BJ (cell line): ENCODE data around the gene SOBP. TPM values are rescaled to one million over a fixed set of nuclear protein-coding genes. Genes with fewer than 3 reads are reported as not detected.
"Not testable (repeated sequence)": the region's sequence is repeated elsewhere in the genome, so short reads cannot be mapped to it uniquely, and the experiment has no call there.

Source experiments
- CTCF ChIA-PET: fragments of 350-600 bp; formaldehyde crosslinking; extraction: SDS; loops from one replicate; lab custom pipeline; 2021; ENCODE audit warnings: antibody characterized with exemption, inconsistent platforms; lab: Yijun Ruan, JAX
- POLR2A ChIA-PET: fragments of 300-600 bp; sonication (Branson Sonifier 250); formaldehyde crosslinking; extraction: SDS; loops from one replicate; lab custom pipeline; 2021; ENCODE audit warnings: antibody characterized with exemption; lab: Charles Lee
- DNase-seq: peaks from one replicate; pipeline ENCODE4 v3.0.0-alpha.2; 2011; ENCODE audit warnings: low read depth
- H3K27me3 ChIP-seq: 2 replicates; pipeline ENCODE4 v1.6.0; 2011; ENCODE audit warnings: low read length; ENCODE audit not compliant: control insufficient read depth, insufficient read depth
- H3K36me3 ChIP-seq: 2 replicates; pipeline ENCODE4 v1.5.1; 2011; ENCODE audit warnings: low read length; ENCODE audit not compliant: control insufficient read depth, insufficient read depth
- H3K4me3 ChIP-seq: 2 replicates; pipeline ENCODE4 v1.5.1; 2011; ENCODE audit warnings: low read depth, mild to moderate bottlenecking, control low read depth, low read length
- CTCF ChIP-seq: IDR thresholded peaks from 2 replicates; pipeline ENCODE4 v1.5.1; 2011; ENCODE audit warnings: low read depth, mild to moderate bottlenecking, control low read depth, inconsistent platforms, low read length, moderate library complexity; ENCODE audit not compliant: insufficient read depth
- polyA plus RNA-seq: library from polyadenylated mRNA; depleted of rRNA; stranded (reverse); fragments of >200 nt; gene quantifications from 2 replicates; pipeline ENCODE4 v1.2.3, GENCODE V29; 2011

SOBP gene
- polyA plus RNA-seq, 1 experiment, result not detected

GRCh38 chr6:107546691-107547450, 57.0 kb downstream of the SOBP start:
- Histone ChIP-seq H3K27me3 (no peaks in the 10 kb centered on the region), H3K4me3 (no peak overlapping the region), H3K36me3 (no peaks in the 10 kb centered on the region)
- no peak for DNase-seq
- POLR2A ChIA-PET, result no interaction called here
- TF ChIP-seq CTCF, result no peak
- CTCF ChIA-PET, result no interaction called here

- H3K36me3 ChIP-seq, result no peaks in the 10 kb centered on the region
- POLR2A ChIA-PET, result no interaction called here
- no peaks in the 10 kb centered on the region for H3K27me3 ChIP-seq
- no peak for DNase-seq
- TF ChIP-seq CTCF, result no peak
- CTCF ChIA-PET, result no interaction called here
- no peak overlapping the region for H3K4me3 ChIP-seq
Observed at GRCh38 chr6:107547451-107547840, 57.5 kb downstream of the SOBP start.

DNA sequence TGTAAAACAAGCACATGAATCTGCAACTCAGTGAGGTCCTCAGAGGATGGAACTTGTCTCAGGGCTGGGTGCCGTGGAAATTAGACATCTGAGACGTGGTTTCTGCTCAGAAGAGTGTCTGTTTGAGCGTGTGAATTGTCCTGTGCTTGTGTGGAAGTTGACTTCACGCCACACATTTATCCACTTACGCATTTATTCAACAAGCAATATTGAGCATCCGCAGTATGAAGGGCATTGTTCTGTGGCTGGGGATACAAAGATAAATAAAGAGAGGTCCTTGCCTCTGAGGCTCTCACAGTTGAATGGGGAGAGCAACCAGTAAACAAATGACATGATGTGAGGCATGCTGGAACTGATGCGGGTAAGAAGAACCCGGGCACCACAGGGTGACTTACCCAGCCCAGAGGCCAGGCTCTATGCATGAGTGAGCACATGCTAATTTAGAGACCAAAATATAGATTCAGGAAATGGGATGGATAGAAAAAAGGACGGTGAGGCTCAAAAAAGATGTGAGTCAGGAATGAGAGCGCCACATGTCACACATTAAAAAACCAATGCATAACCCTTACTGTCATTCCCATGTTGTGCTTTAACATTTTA, 60.4 kb downstream of the SOBP start:
- Histone ChIP-seq H3K36me3 (no peaks in the 10 kb centered on the region), H3K4me3 (no peak overlapping the region), H3K27me3 (no peaks in the 10 kb centered on the region)
- TF ChIP-seq CTCF, result no peak
- POLR2A ChIA-PET, result no interaction called here
- CTCF ChIA-PET, result no interaction called here
- no peak for DNase-seq

- no peaks in the 10 kb centered on the region for H3K36me3 ChIP-seq
- ChIA-PET CTCF (interaction anchor here (0.7 kb wide), 1 partner anchor 274 kb away, joined by 3 read pairs; no protein-coding TSS in a partner anchor), POLR2A (no interaction called here)
- H3K27me3 ChIP-seq, result no peaks in the 10 kb centered on the region
- DNase-seq, result no peak
- no peak overlapping the region for H3K4me3 ChIP-seq
- TF ChIP-seq CTCF, result no peak
Observed at GRCh38 chr6:107550906-107551305, 61.0 kb downstream of the SOBP start.

DNA sequence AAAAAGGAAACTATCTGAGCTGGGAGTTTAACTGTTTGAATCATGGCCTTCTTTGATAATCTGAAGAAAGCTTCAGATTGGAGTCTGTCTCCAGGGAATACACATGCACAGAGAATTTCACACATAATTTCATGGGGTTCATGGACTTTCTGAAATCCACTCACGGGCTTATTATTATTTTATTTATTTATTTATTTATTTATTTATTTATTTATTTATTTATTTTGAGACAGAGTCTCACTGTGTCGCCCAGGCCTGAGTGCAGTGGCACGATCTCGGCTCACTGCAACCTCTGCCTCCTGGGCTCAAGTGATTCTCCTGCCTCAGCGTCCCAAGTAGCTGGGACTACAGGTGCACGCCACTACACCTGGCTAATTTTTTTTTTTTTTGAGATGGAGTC, 63.2 kb downstream of the SOBP start:
- CTCF ChIA-PET, result interaction anchor here (1.8 kb wide), 1 partner anchor 15 kb away, joined by 7 read pairs; no protein-coding TSS in a partner anchor
- H3K27me3 ChIP-seq, DNase-seq, POLR2A ChIA-PET, H3K36me3 ChIP-seq, H3K4me3 ChIP-seq: not testable (repeated sequence)
